GM12891 (cell line): ENCODE measurements around the gene TAF5L.

Source experiments
- POLR2A ChIP-seq: IDR thresholded peaks from 2 replicates; pipeline ENCODE4 v1.6.1; 2011; ENCODE audit warnings: low read depth, low read length, control low read depth
- POLR2AphosphoS5 ChIP-seq: IDR thresholded peaks from 2 replicates; pipeline ENCODE4 v1.6.1; 2011; ENCODE audit warnings: low read depth, low read length, control low read depth
- TAF1 ChIP-seq: IDR thresholded peaks from 2 replicates; pipeline ENCODE4 v1.6.1; 2011; ENCODE audit warnings: low read depth, low read length, control low read depth

DNA sequence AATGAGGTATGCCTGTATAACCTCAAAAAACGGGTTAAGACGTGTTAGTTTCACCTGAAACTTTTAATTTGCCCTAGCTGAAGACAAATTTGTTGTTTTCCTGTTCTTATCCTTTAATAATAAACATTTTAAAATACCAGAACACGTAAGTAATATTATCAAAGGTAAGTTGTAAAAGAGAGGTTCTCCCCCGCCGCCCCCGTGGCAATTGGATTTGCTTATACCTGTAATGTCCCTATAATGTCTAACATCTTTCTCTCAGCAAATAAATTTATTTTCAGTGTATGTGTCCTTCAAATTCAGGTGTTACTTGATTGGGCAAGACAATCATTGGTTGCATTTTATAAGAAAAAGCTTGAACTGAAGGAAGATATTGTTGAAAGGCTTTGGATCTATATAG is 6.0 kb upstream of the TAF5L start:
- TF ChIP-seq POLR2A (no peak), TAF1 (no peak), POLR2AphosphoS5 (no peak)
